HG03064 (cell line): ENCODE results near the gene SEZ6.

Experiments
- ATAC-seq: cut with Tn5 transposase; IDR thresholded peaks from one replicate; pipeline ENCODE4 v1.9.1; 2021; ENCODE audit warnings: low read depth; ENCODE audit not compliant: unreplicated experiment

The SEZ6 gene

DNA sequence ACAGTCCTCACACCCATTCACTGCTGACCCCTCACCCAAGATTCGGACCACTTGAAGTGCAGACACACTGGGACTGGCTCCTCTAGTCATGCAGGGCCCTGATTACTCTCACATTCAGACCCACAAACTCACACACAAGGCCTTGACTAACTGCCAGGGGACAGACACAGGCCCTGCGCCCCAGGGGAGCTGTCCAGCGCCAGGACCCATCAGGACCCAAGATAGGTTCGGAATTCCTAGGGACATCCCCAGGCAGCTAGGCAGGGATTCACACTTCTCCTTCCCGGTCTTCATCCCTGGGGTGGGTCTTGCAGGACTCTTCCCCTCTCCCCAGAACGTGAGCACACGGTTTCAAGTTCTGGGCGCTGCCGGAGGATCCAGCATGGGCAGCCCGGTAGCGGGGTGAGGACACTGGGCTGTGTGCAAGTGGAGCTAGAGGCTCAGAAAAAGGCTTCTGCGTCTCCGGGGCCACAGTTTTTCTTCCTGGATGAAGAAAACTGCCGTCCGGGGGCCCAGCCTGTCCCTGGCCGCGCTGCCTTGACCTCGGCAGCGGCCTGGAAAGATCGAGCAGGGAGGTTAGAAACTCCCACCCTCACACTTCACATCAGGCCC, 1.6 kb downstream of the SEZ6 start:
- no peak for ATAC-seq

DNA sequence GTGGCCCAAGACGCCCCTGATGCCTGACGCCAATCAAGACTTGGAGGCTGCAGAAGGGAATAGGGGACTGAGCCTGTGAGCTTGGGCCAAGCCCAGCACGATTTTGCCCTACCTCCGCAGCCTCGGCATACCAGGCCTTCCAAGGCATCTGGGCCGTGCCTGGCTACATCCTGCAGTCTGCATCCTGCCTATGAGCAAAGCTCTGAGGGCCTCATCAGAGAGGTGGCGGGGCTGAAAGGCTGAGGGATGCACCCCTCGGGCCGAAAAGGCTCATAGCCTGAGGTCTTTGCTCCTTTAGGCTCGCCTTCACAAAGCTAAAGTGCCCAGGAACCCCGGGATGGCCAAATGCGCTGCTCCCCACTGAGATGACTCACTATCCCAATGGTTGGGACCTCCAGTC, 2.5 kb downstream of the SEZ6 start:
- ATAC-seq, result no peak

DNA sequence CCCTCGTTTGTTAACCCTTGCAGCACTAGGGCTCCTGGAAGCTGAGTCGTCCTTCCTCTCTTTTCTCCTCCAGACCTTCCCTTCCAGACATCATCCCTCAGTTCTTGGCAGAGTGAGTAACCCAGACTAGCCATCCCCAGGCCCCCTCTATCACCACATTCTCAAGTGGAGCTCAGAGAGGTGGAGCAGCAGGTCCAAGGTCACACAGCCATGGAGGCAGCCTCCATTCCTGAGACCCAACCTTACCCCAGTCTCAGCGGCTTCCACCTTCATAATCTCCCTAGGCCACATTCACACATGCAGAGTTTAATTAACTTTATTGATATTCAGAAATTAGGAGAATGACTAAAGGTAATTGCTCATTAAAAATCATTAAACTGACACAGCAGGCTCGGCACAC, 3.0 kb downstream of the SEZ6 start:
- no peak for ATAC-seq

DNA sequence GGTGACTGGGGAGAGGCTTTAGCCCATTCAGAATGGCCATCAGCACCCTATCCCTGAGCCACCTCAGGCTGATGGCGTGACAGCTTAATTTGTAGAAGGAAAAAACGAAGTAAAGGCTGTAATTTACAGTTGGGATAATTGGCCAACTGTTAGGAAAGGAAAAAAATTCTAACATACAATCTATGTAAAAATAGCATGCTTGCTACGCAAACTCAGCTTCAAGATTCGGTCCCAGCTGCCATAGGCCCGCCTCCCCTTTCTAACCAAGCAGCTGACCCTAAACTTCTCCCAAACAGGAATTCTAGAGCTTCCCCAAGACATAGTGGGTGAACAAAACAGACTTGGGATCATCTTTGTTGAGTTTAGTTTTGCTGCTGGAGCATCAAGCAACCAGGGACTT, 4.9 kb downstream of the SEZ6 start:
- ATAC-seq, result no peak

DNA sequence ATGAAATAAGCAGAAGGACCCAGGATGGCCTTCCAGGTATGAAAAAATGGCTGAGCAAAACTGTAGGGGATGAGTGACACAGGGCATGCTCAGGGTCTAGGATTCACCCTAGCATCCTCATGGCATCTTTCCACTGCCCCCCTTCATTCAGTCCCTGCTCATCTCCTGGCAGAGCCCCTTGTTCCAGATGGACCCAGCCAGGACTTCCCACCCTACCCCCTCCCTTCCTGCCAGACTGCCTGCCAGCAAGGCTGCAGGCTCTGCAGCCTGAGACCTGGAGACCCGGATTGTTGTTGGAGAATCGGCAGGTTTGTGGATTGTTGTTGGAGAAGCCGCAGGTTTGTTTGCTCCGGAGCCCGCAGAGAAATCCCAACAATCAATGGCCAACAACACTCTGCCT, 6.6 kb downstream of the SEZ6 start:
- ATAC-seq, result no peak

DNA sequence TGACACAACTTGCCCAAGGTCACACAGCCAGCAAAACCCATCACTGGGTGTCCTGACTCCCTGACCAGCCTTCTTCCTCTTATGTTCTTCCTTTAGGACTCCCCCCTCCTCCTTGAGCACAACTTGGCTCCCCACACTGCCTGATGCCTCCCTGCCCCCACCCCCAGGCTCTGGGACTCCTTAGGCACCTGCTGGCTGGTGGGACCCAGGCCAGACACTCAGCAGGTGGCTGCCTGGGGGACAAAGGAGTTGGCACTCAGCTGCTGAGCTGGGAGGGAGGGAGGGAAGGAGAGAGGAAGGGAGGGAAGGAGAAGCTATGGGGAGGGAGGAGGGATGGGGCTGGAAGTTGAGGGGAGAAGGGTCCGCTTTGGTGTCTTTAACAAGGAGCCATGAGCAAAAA, 8.0 kb downstream of the SEZ6 start:
- no peak for ATAC-seq

DNA sequence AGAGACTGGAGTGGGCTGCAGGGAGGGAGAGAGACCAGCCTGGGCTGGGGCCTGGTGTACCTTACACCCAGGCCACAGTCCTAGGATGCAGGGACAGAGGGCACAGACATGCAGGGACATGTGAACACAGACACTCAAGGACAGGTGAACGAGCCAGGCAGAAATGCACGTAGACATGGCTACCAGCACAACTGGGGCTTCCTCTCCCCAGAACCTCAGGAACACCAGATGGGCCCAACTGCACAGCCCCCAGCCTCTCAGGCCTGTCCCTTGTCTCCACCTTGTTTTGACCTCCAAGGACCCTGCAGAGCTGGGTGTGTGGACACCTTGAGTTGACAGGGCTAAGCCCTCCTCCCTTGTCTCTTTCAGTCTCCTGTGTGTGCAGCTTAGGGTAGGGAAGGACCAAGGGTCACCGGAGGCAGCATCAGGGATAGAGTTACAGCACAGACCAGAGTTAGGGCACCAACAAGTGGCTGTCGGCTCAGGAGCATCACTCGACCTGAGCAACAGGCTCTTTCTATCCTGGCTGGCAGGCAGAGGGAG, 9.2 kb downstream of the SEZ6 start:
- no peak for ATAC-seq

DNA sequence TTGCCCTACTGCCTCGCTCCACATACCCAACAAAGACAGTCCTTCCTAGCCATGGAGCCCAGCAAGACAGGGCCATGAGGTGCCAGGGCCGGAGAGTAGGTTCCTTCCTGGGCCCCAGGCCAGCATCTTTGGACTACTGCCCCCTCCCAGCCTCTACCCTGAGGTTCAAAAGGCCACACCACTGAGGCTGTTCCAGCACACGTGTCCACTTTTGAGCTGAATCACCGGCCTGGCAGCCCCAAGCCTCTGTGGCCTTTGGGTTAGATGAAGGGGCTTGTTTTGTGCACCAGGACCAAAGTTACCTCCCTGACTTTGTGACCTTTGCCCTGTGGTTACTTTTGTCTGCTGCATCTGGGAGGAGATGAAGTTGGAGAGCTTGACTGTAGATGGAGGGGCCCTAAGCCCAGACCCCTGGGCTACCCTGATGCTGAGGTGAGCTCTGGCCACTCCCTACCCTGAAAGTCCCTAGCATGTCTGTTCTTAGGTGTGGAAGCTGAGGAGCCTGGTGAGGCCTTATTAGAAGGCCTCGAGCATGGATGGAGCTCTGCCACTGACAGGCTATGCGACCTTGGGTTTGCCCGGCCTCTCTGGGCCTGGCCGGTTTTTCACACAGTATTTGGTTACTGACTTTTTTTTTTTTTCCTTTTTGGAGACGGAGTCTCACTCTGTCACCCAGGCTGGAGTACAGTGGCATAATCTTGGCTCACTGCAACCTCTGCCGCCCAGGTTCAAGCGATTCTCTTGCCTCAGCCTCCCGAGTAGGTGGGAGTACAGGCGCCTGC, 12.0 kb downstream of the SEZ6 start:
- no peak for ATAC-seq

DNA sequence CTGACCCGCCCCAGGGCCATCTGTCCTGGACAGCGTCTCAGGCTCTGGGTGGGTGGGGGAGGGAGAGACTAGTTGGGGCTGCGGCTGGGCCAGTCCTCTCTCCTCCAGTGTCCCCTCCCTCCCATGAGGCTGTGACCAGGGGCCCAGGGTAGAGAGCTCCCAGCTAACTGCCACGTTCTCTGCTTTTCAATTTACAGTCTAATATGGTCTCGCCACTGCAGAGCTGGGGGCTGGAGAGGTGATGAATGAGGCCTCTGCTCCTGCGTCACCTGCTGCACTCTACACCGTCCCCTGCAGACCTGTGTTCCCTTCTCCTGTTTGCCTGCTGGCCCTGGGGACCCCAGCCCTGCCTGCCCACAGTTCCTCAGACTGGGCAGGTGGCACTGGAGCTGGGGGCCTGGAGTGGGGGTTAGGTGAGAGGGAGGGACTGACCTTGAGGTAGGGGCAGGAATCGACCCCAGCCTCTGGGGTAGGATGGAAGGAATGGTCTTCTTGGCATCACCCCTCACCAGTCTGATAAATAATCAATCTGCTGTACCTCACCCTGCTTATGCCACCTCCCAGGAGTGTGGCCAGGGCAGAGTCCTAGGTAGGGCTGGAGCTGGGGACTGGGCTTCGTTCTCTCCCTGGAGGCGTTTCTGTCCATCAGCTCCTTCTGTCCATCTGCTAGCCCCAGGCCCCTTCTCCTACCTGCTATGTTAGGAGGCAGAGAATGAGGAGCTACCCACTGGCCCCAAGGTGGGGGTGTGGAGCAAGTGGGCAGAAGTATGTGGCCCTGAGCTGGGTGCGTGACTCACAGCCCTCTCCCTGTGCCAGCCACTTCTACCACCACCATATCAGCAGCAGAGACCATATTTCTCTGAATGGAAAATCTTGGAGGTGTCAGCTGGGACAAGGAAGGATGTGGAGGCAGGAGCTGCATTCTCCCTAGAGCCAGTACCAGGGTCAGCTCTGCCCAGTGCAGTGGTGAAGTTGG, 12.9 kb downstream of the SEZ6 start:
- no peak for ATAC-seq

DNA sequence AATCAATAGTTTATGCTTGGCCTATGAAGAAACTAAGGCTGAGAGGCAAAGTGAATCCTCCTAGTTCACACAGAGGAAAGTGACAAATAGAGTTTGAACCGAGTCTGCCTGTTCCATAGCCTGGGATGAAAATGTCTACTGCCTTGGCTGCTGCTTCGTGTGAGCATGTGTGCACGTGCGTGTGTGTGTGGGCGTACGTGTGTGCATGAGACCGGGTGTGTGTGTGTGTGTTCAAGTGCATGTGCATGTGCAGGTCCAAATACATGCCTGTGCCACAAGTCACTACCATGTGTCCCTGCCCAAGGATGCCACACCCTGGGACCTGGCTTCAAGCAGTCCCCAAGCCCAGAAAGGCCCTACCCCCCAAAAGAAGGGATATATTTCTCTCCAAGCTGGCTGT, 13.6 kb downstream of the SEZ6 start:
- ATAC-seq, result no peak

DNA sequence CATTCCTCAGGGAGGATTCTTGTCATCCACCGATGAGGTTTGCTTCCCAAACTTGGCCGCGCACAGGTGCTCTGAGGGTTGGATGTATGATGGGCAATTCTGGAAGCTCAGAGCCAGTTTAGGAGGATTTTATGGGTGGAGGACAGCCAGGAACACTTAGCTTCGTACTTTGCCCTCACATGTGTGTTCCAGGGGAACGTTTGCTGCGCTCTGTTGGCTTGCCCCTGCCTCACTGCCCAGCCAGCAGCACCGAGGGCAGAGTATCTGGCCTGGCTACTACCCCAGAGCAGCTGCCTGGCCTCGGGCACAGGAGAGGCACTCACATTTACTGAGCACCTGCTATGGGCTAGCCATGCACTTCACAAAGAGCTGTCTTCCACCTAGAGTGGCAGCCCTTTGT, 14.1 kb downstream of the SEZ6 start:
- ATAC-seq, result no peak

DNA sequence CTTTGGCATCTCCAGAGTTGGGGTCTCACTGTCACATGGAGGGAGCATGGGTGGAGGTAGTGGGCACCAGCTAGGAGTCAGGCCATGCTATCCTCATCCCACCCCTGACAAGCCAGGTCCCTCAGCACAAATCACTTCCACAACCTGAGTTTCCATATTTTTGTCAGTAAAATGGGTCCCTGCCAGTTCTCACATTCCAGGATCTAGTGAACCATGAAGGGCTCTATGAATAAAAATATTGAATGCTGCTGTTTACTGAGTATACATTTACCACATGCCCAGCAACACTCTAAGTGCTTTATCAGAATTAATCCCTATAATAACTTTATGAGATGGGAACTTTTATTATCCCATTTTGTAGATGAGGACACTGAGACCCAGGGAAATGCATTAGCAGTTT, 16.8 kb downstream of the SEZ6 start:
- no peak for ATAC-seq

DNA sequence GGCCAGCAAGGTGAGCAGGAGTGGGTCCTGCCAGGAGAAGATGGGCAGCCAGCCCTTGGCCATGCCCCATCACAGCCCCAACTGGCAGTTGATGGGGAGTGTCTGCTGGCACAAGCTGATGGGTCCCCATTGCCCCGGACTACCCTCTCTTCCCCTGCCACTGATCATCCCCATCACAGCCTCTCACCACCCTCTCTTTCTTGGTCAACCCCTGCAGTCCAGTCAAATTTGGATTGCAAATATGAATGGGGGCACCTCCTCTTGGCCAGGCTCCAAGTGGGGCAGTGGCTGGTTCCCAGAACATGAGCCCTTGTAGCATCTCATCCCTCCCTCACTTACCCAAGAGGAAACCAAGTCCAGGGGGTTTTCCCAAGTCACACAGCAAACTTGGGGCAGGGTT, 17.4 kb downstream of the SEZ6 start:
- no peak for ATAC-seq

DNA sequence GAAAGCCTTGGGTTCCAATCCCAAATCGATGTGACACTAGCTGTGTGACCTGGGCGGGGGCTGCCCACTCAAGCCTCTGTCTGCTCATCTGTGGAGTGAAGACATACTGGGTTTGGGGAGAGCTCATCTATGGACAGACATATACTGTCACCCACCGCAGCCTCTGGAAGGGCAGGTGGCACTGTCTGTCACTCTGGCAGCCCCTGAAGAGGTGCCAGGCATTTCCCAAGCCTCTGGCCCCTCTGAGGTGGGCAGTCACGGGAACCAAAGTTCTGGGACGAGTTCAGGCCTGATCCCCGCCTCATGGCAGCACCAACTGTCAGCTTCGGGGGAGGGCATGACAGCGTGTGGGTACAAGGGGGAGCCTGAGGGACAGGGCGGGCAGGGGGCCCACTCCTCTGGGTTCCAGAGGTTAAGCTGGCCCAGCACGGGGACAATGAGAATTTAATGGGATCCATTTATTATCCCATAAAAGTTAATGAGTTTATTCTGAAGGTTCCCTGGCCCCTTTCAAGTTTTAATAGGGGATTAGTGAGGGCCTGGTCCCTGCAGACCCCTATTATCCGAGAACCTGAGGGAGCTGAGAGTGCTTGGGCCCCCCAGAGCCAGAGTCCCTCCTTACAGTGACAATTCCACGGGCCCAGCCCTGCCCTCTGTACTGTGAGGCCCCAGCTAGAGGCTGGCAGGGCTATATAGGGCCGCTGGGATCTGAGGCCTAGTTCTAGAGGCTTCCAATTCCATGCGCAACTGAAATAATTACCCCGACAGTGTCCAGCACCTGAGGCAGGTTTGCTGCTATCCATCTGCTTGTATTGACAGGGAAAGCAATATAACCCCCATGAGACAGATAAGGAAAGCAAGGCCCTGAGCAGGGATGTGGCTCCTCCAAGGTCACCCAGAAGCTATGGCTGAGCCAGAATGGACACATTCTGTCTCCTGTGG, 18.8 kb downstream of the SEZ6 start:
- ATAC-seq, result no peak

DNA sequence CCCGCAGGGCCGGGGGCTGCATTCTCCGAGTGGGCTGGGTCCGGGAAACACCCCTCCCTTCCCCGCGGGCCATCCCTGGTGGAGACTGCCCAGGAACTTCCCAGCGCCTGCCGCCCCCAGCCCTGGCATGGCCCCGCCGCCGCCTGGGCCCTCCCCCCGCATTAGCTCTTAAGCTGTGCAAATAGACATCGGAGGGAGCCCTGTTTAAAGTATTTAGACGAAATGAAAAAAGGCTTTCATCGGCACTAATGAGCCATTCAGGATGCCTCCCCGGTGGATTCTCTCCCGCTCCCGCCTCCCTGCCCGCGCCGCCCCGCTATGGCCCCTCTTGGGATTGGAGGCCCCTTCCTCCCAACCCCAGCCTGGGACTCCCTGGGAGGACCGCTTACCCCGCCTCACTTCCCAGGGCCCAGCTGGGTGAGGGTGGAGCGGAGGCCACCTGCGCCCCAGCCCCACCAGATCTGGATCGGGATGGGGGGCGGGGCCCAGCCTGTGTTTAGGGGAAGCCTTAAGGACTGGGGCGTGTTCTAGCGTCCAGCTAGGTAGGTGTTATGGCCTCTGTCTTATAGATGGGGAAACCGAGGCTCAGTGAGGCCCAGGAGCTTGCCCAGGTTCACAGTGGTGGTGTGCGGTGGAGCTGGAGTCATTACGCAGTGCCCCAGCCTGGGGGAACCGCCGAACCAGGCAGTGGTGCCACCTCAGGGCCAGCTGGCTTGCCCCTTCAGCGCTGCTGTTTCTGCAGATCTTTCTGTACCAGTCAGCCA, 19.7 kb downstream of the SEZ6 start:
- ATAC-seq, result no peak

DNA sequence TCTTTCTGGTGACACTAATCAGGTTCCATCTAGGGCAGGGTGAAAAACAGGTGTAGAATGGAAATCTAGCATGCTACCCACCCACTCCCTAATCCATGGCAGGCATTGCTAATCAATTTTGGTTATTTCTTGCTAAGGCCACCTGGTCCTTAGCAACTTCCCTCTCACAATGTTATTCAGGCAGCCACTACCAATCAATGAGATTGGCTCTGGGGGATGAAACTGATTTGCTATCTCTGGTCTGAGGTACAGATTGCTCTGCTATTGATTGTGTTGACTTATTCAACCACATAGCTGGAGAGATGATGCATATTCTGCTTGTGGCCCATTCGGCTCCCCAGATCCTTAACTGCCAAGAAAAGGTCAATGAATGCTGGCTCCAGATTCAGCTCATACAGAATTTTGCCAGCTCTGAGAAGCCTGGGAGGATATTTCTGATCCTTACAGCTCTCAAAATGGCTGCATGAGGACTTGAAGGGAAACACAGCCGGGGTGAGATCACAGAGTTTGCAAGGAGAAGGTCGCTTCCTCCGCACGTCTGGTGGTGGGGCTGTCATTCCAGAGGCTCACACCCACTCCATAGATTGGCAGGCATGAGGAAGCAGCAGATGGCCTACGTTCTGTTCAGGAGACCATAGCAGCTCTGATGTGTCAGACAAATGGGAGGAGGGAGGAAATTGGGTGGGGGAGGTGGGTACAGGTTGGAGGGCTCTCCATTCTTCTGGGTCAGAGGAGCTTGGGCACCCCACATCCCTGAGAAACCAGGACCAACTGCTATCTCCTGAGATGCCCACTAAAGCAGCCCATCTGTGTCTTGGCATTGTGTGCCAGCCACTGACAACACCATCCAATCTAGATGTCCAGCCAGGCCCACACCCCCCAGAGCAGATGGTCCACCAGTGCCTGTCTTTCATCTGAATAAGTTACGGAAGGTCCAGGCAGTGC, 22.3 kb downstream of the SEZ6 start:
- no peak for ATAC-seq

DNA sequence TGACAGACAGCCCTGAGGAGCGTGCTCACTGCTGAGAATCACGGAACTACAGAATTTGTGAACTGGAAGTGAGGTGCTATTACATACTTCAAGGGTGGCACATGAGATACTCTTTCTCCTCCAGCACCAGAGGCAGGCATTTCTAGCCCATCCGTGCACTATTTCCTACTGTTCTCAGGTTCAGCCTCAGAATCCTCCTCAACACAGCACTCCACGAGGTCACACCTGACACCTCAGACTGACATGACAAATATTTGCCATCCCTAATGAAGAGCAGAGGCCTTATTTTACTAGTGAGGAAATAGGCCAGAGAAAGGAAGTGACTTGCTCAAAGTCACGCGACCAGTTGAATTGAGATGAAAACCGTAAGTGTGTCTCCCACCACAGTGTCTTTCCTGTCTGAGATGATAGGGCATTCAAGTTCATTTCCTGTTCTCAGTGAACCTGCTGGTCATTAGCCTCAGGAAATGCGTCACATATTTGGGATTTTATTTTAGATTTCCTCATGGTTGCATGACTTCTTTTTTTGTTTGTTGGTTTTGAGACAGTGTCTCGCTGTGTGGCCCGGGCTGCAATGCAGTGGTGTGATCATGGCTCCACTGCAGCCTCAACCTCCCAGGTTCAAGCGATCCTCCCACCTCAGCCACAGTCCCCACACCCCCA, 23.6 kb downstream of the SEZ6 start:
- ATAC-seq, result no peak
